GM18519 (cell line): ENCODE results near the gene CDC34.
"Not testable (repeated sequence)": the region's sequence is repeated elsewhere in the genome, so short reads cannot be mapped to it uniquely, and the experiment has no call there.

Experiments
- ATAC-seq: cut with Tn5 transposase; IDR thresholded peaks from one replicate; pipeline ENCODE4 v1.9.1; 2021; ENCODE audit warnings: mild to moderate bottlenecking, moderate library complexity; ENCODE audit not compliant: unreplicated experiment, low FRiP score

Gene CDC34

GRCh38 chr19:584240-585001, 52.9 kb downstream of the CDC34 start:
- ATAC-seq = no peak

- not testable (repeated sequence) for ATAC-seq
These were observed 53.6 kb downstream of the CDC34 start for GRCh38 chr19:585146-585545.

GRCh38 chr19:585551-586110, 54.1 kb downstream of the CDC34 start:
- no peak for ATAC-seq

- no peak for ATAC-seq
These were observed 56.7 kb downstream of the CDC34 start for GRCh38 chr19:588093-588740.

- no peak for ATAC-seq
These were observed 57.5 kb downstream of the CDC34 start for GRCh38 chr19:588741-589692.

GRCh38 chr19:589693-590395, 58.3 kb downstream of the CDC34 start, which contains the start of gene HCN2:
HCN2 (plus strand) TSS chr19:589881; CDS start chr19:589946, 65 bp downstream.
- no peak for ATAC-seq

GRCh38 chr19:590396-590745, 58.8 kb downstream of the CDC34 start:
- no peak for ATAC-seq

- no peak for ATAC-seq
These were observed 59.2 kb downstream of the CDC34 start for GRCh38 chr19:590750-591098.

GRCh38 chr19:591099-591958, 59.8 kb downstream of the CDC34 start:
- ATAC-seq = no peak
